Activated naive CD8-positive, alpha-beta T cell (primary cell): Measurements from ENCODE around the gene POLR3K.
A peak's percentile ranks its signal among the peaks of the same experiment; 100 is the strongest.

Experiments
- H3K27ac Mint-ChIP-seq: one replicate; pipeline ENCODE4 v1.8.0; 2021; ENCODE audit warnings: mixed read lengths
- H3K27me3 Mint-ChIP-seq: one replicate; pipeline ENCODE4 v1.8.0; 2021; ENCODE audit warnings: mixed read lengths
- H3K36me3 Mint-ChIP-seq: one replicate; pipeline ENCODE4 v1.8.0; 2021; ENCODE audit warnings: mixed read lengths
- H3K4me1 Mint-ChIP-seq: one replicate; pipeline ENCODE4 v1.8.0; 2021; ENCODE audit warnings: low read depth, mixed read lengths
- H3K4me3 Mint-ChIP-seq: one replicate; pipeline ENCODE4 v1.8.0; 2021; ENCODE audit warnings: mild to moderate bottlenecking, mixed read lengths
- H3K9me3 Mint-ChIP-seq: one replicate; pipeline ENCODE4 v1.8.0; 2021; ENCODE audit warnings: low read depth, mixed read lengths

The POLR3K gene

DNA sequence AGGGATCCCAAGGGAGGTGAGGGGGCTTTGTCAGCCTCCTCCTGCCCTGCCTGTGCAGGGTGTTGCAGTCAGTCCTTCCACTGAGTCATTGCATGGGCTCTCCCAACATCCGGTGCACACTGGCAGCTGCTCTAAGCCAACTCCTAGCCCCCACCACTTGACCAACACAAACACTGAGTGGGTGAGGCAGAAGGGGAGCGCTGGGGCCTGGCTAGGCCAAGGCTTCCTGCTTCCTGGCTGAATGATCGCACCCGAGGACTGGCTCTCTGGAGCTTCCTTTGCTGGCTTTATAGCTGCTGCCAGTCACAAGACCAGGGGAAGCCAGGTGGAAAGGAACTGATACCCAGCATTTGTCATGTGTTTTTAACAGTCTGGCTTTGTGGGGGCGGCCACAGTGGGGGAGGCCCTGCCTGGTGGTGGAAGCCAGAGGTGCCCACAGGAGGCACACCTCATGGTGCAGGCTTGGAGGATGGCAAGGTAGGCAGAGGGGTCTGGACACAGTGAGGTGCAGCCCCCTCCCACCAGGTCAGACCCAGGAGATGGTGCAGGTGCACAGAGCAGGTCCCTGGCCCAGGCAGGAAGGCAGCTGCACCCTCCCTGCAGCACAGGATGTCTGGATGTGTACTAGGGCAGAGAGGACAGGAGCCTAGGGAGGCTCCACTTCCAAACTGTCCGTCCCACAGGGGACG lies 31.5 kb upstream of the POLR3K start:
- H3K27ac Mint-ChIP-seq, result peak overlapping the region; percentile 92
- H3K4me3 Mint-ChIP-seq, result peak overlapping the region; percentile 63
- H3K9me3 Mint-ChIP-seq, result no peaks in the 10 kb centered on the region
- H3K36me3 Mint-ChIP-seq, result peaks cover 2% of the 10 kb centered on the region
- H3K4me1 Mint-ChIP-seq, result peaks cover 28% of the 10 kb centered on the region
- no peaks in the 10 kb centered on the region for H3K27me3 Mint-ChIP-seq

DNA sequence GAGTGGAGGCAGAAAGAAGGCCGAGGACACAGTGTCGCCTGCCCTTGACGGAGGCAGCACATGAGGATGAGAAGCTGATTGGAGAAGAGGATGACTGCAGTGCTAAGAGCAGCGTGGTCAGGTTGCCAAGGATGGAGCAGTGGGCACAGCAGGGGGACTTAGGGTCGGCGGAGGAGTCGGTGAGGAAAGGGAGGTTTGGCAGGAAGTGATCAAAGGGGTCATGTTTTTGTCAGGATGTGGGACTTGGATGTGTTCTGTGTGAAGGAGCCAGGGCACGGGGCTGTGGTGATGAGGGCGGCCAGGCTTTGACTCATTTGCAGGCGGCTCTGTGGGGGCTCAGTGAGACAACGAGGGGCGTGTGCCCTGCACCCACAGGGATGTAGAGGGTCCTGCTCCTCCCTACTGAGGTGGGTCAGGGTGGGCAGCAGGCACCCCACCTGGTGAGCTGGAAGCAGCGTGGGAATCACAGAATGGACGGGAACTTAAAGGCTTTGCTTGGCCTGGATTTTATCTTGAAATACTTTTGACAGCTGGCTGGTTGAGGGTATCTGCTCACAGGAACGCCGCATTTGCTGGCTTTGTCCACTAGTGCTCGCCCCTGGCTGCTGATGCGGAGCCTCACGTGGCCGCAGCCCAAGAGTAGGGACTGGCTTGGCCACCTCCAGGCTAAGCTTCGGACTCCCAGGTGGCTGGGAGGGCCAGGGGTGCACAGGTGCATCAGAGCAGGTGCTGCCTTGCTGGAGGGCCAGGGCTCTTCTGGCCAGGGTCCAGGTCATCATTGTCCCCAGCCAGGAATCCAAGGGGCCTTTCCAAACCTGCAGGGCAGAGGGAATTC lies 30.6 kb upstream of the POLR3K start:
- Mint-ChIP-seq H3K4me1 (peaks cover 33% of the 10 kb centered on the region), H3K4me3 (peak overlapping the region; percentile 49), H3K27ac (peak overlapping the region; percentile 92), H3K27me3 (no peaks in the 10 kb centered on the region), H3K36me3 (peaks cover 2% of the 10 kb centered on the region), H3K9me3 (no peaks in the 10 kb centered on the region)

- Mint-ChIP-seq H3K9me3 (no peaks in the 10 kb centered on the region), H3K4me3 (no peak overlapping the region), H3K36me3 (peaks cover 2% of the 10 kb centered on the region), H3K27me3 (no peaks in the 10 kb centered on the region), H3K4me1 (peaks cover 34% of the 10 kb centered on the region), H3K27ac (no peak overlapping the region)
These were observed 29.7 kb upstream of the POLR3K start for GRCh38 chr16:83060-83603.

DNA sequence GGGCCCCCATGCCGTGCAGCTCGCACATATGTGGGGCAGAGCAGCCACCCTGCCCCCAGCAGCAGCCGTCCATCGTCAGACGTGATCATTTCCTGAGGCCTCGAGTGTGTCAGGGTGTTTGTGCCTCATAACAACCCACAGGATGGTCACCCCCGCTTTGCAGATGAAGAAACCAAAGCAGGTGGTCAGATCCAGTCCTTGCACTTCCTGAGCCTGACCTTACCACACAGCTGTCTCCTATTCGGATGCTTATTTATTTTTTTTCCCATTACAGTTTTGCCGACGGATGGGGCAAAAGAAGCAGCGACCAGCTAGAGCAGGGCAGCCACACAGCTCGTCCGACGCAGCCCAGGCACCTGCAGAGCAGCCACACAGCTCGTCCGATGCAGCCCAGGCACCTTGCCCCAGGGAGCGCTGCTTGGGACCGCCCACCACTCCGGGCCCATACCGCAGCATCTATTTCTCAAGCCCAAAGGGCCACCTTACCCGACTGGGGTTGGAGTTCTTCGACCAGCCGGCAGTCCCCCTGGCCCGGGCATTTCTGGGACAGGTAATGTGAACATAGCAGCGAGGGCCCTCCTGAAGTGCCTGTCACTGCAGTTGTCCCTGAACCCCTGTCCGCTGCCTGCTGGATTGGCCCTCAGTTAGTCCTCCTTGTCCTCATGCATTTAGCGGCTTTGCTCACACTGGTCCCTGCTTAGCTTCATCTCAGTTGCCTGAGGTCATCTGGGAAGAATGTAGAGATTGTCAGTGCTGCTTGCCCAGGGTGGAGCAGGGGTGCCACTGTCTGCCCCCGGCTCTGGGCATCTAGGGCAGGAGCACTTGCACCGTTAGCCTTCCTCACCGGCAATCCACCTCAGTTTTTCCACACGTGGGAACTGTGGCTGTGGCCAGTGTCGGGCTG lies 26.0 kb upstream of the POLR3K start:
- H3K4me3 Mint-ChIP-seq, result peak overlapping the region; percentile 90
- peaks cover 2% of the 10 kb centered on the region for H3K36me3 Mint-ChIP-seq
- H3K27me3 Mint-ChIP-seq, result peaks cover 2% of the 10 kb centered on the region
- H3K4me1 Mint-ChIP-seq, result peaks cover 33% of the 10 kb centered on the region
- peak overlapping the region; percentile 72 for H3K27ac Mint-ChIP-seq
- H3K9me3 Mint-ChIP-seq, result no peaks in the 10 kb centered on the region

- Mint-ChIP-seq H3K27me3 (peaks cover 4% of the 10 kb centered on the region), H3K27ac (peak overlapping the region; percentile 54), H3K4me3 (peak overlapping the region; percentile 90), H3K36me3 (no peaks in the 10 kb centered on the region), H3K9me3 (no peaks in the 10 kb centered on the region), H3K4me1 (peaks cover 25% of the 10 kb centered on the region)
These were observed 25.2 kb upstream of the POLR3K start for GRCh38 chr16:78444-79150.

- H3K36me3 Mint-ChIP-seq, result no peaks in the 10 kb centered on the region
- H3K4me1 Mint-ChIP-seq, result peaks cover 23% of the 10 kb centered on the region
- H3K4me3 Mint-ChIP-seq, result peak within 1 kb of the TSS; percentile 90
- peaks cover 6% of the 10 kb centered on the region for H3K27me3 Mint-ChIP-seq
- peak within 1 kb of the TSS; percentile 79 for H3K27ac Mint-ChIP-seq
- no peaks in the 10 kb centered on the region for H3K9me3 Mint-ChIP-seq
These were observed 24.5 kb upstream of the POLR3K start, which contains the start of gene MPG for GRCh38 chr16:77807-78443. MPG (plus strand) TSS chr16:78225; CDS start chr16:78310, 85 bp downstream.

- H3K27ac Mint-ChIP-seq, result peak overlapping the region; percentile 79
- no peaks in the 10 kb centered on the region for H3K9me3 Mint-ChIP-seq
- H3K27me3 Mint-ChIP-seq, result peaks cover 7% of the 10 kb centered on the region
- H3K4me3 Mint-ChIP-seq, result peak overlapping the region; percentile 81
- H3K36me3 Mint-ChIP-seq, result no peaks in the 10 kb centered on the region
- peaks cover 21% of the 10 kb centered on the region for H3K4me1 Mint-ChIP-seq
These were observed 23.9 kb upstream of the POLR3K start for GRCh38 chr16:77273-77806.

DNA sequence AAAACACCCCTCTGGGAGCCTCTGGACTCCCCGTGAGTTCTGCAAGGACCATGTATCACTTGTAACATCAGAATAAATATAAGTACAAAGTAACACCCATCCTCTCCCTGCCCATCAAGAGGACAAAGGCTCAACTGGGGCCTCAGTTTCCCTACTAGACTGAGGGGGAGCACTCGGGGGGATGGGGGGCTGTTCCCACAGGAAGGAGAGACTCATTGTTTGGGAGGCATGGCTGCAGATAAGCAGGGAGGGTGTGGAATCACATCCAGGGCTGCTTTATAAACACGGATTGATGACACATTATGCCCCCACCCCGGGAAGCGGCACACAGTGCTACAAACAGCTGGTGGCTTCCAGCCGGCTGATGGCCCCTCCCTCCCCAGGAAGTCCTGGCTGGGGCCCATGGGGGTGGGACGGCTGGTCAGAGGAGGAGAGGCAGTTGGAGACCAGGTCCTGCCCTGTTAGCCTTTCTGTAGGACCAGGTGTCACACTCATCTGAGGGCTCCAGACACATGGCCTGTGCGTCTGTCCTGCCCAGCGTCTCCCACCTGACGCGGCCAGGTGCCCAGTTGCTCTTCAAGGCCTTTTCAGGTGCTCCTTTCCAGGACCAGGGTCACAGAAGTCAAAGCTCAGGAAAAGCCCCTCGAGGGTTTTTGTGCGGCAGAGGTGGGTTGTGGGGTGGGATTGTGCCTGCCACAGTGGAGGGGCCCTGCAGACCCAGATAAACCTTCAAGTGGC lies 23.3 kb upstream of the POLR3K start:
- peak overlapping the region; percentile 79 for H3K27ac Mint-ChIP-seq

GRCh38 chr16:75580-76501 lies 22.4 kb upstream of the POLR3K start:
- H3K27ac Mint-ChIP-seq, result no peak overlapping the region
- no peak overlapping the region for H3K4me3 Mint-ChIP-seq
- H3K27me3 Mint-ChIP-seq, result peaks cover 9% of the 10 kb centered on the region
- no peaks in the 10 kb centered on the region for H3K36me3 Mint-ChIP-seq
- H3K4me1 Mint-ChIP-seq, result peaks cover 21% of the 10 kb centered on the region
- H3K9me3 Mint-ChIP-seq, result no peaks in the 10 kb centered on the region

More for the DNA sequence above, 23.3 kb upstream of the POLR3K start:
- Mint-ChIP-seq H3K36me3 (no peaks in the 10 kb centered on the region), H3K4me3 (peak overlapping the region; percentile 81), H3K4me1 (peaks cover 21% of the 10 kb centered on the region), H3K9me3 (no peaks in the 10 kb centered on the region), H3K27me3 (peaks cover 7% of the 10 kb centered on the region)

DNA sequence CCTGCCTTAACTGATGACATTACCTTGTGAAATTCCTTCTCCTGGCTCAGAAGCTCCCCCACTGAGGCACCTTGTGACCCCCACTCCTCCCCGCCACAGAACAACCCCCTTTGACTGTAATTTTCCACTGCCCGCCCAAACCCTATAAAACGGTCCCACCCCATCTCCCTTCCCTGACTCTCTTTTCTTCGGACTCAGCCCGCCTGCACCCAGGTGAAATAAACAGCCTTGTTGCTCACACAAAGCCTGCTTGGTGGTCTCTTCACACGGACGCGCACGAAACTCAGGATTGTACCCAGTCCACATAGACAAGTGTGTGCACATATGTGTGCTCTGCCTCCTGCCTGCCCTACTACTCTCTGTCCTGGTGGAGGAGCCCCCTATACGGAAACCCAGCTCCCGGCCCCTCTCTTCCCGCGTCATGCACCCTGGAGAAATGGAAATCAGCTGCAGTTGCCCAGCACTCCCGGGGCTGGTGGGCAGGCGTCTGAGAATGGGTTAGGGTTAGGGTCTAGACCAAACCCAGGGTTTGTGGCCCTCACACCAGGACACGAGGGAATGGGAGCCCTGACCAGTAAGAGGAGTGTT lies 21.4 kb upstream of the POLR3K start:
- Mint-ChIP-seq H3K36me3 (no peaks in the 10 kb centered on the region), H3K9me3 (no peaks in the 10 kb centered on the region), H3K27me3 (peaks cover 9% of the 10 kb centered on the region), H3K4me1 (peaks cover 21% of the 10 kb centered on the region), H3K4me3 (no peak overlapping the region), H3K27ac (no peak overlapping the region)

DNA sequence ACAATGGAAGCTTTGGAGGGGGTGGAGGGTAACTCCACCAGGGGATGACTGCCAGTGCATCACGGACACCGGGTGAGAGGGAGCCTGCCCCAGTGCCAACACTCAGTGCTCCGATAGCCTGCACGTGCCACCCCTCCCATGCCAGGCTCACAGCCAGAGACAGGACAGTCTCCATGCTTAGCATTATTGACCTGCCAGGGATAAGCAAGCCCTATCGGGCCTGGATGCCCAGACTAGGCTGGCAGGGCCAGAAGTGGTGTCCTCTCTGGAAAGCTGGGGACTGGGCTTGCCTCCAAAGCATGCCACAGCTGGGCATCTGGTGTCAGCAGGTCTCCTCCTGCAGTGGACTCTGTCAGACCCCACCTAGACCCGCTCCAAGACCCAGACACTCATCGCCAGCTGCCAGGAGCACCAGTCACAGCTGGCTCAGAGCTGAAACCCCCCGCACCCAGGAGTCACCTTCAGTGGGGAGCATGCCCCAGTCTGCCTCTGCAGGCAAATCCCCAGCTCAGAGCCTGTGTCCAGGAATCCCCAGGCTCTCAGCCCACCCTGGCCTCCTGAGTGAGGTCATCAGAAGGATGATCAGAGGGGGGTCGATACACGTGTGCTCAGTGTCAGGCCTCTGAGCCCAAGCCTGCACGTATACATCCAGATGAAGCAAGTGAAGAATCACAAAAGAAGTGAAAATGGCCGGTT lies 20.8 kb upstream of the POLR3K start:
- H3K36me3 Mint-ChIP-seq, result no peaks in the 10 kb centered on the region
- no peak overlapping the region for H3K4me3 Mint-ChIP-seq
- H3K27ac Mint-ChIP-seq, result no peak overlapping the region
- no peaks in the 10 kb centered on the region for H3K9me3 Mint-ChIP-seq
- H3K4me1 Mint-ChIP-seq, result peaks cover 16% of the 10 kb centered on the region
- H3K27me3 Mint-ChIP-seq, result peaks cover 9% of the 10 kb centered on the region
